HepG2 (cell line): ENCODE data around the gene EMP2. TPM values are rescaled to one million over a fixed set of nuclear protein-coding genes. Genes with fewer than 3 reads are reported as not detected.

Source experiments
- ATAC-seq: fragments of 200-7000 bp; cut with Tn5 transposase; 3 replicates; pipeline ENCODE4 v1.9.1; 2020; ENCODE audit warnings: mild to moderate bottlenecking, moderate library complexity
- BruUV-seq: library from RNA; stranded (reverse); fragments of 400-500 nt; replicated peaks from 2 replicates; lab custom pipeline; 2021; lab: Mats Ljungman, UMichigan
- CTCF ChIA-PET: fragments of 300-600 bp; formaldehyde crosslinking; extraction: SDS; loops from one replicate; lab custom pipeline; 2021; ENCODE audit warnings: low total read pairs, inconsistent platforms, low intra/inter-chr PET ratio; lab: Yijun Ruan, JAX
- POLR2A ChIA-PET: fragments of 350-600 bp; sonication (Branson Sonifier 250); formaldehyde crosslinking; loops from one replicate; lab custom pipeline; 2020; ENCODE audit warnings: antibody characterized with exemption, inconsistent platforms; lab: Yijun Ruan, JAX
- DNase-seq: peaks from one replicate; pipeline ENCODE4 v3.0.0-alpha.2; 2015; ENCODE audit warnings: low spot score
- FAIRE-seq: peaks from 3 replicates; lab custom pipeline; 2011; peaks lifted over from hg19 to GRCh38; lab: Jason Lieb, UNC
- H2AFZ ChIP-seq: one replicate; pipeline ENCODE4 v1.6.1; 2011; ENCODE audit warnings: low read length, inconsistent platforms
- H3K27ac ChIP-seq: fragments of 300-600 bp; 3 replicates; pipeline ENCODE4 v1.8.0; 2011; ENCODE audit warnings: mixed run types, mild to moderate bottlenecking, mixed read lengths, low read length, inconsistent platforms; ENCODE audit not compliant: insufficient read depth; ENCODE audit errors: extremely low read length
- H3K27me3 ChIP-seq, 2 experiments: fragments of 200-600 bp in 1 of 2; 2 replicates in 1 of 2; 3 replicates in 1 of 2; pipeline versions ENCODE4 v1.6.0 to v1.8.0; 2011; ENCODE audit warnings: low read length in 2 of 2, mild to moderate bottlenecking in 2 of 2, moderate library complexity in 2 of 2, inconsistent platforms in 1 of 2; ENCODE audit not compliant: insufficient read depth in 2 of 2, control insufficient read depth in 1 of 2
- H3K36me3 ChIP-seq, 2 experiments: fragments of 200-600 bp in 1 of 2; replicated peaks in 1 of 2; 2 replicates in 1 of 2; 3 replicates in 1 of 2; pipeline versions ENCODE4 v1.5.1 to v1.8.0; 2011; ENCODE audit warnings: low read length in 2 of 2, inconsistent platforms in 1 of 2; ENCODE audit not compliant: insufficient read depth in 2 of 2, control insufficient read depth in 1 of 2
- H3K4me1 ChIP-seq: 2 replicates; pipeline ENCODE4 v1.5.1; 2012; ENCODE audit warnings: low read length, inconsistent platforms; ENCODE audit not compliant: insufficient read depth
- H3K4me2 ChIP-seq: 2 replicates; pipeline ENCODE4 v1.6.0; 2011; ENCODE audit warnings: low read depth, low read length, inconsistent platforms
- H3K4me3 ChIP-seq, 3 experiments: fragments of 200-600 bp in 1 of 3; sonication (generic), shearing (Covaris generic) in 1 of 3; replicated peaks in 1 of 3; 2 replicates each; pipeline ENCODE4 v1.5.1; 2011 to 2016; ENCODE audit warnings: low read length in 3 of 3, inconsistent platforms in 2 of 3, low read depth in 2 of 3, mild to moderate bottlenecking in 2 of 3, control low read depth in 1 of 3, mixed read lengths in 1 of 3; ENCODE audit not compliant: insufficient read depth in 1 of 3
- H3K79me2 ChIP-seq: one replicate; pipeline ENCODE4 v1.6.1; 2011; ENCODE audit warnings: low read length, inconsistent platforms; ENCODE audit not compliant: insufficient read depth
- H3K9ac ChIP-seq: 2 replicates; pipeline ENCODE4 v1.6.0; 2011; ENCODE audit warnings: mild to moderate bottlenecking, low read depth, low read length, inconsistent platforms; ENCODE audit not compliant: insufficient read depth
- H3K9me3 ChIP-seq: 2 replicates; pipeline ENCODE4 v1.5.1; 2012; ENCODE audit warnings: mild to moderate bottlenecking, low read length
- H4K20me1 ChIP-seq: 2 replicates; pipeline ENCODE4 v1.6.0; 2011; ENCODE audit warnings: inconsistent platforms, mild to moderate bottlenecking, low read length, moderate library complexity; ENCODE audit not compliant: insufficient read depth
- ATF5 ChIP-seq: sonication (generic); formaldehyde crosslinking; IDR thresholded peaks from 2 replicates; pipeline ENCODE4 v1.4.0; 2020; ENCODE audit warnings: mild to moderate bottlenecking, low read depth, missing genetic modification reagents
- FOXO4 ChIP-seq: sonication (generic); formaldehyde crosslinking; conservative IDR thresholded peaks from 2 replicates; pipeline ENCODE4 v1.8.1; 2023; ENCODE audit warnings: missing genetic modification reagents
- HHEX ChIP-seq: IDR thresholded peaks from 2 replicates; pipeline ENCODE4 v1.6.1; 2016; ENCODE audit warnings: control low read depth
- KLF11 ChIP-seq: IDR thresholded peaks from 2 replicates; pipeline ENCODE4 v1.6.1; 2016; ENCODE audit warnings: missing compliant biosample characterization
- KLF12 ChIP-seq: sonication (generic); formaldehyde crosslinking; IDR thresholded peaks from 2 replicates; pipeline ENCODE4 v1.4.0; 2020; ENCODE audit warnings: missing genetic modification reagents, borderline replicate concordance
- MLLT10 ChIP-seq: sonication (generic); formaldehyde crosslinking; IDR thresholded peaks from 2 replicates; pipeline ENCODE4 v1.4.0; 2020; ENCODE audit warnings: missing genetic modification reagents
- NFE2L1 ChIP-seq: sonication (generic); formaldehyde crosslinking; IDR thresholded peaks from 2 replicates; pipeline ENCODE4 v1.4.0; 2020; ENCODE audit warnings: missing genetic modification reagents, mild to moderate bottlenecking, borderline replicate concordance
- ZNF225 ChIP-seq: sonication (generic); formaldehyde crosslinking; IDR thresholded peaks from 2 replicates; pipeline ENCODE4 v1.4.0; 2020; ENCODE audit warnings: mild to moderate bottlenecking, missing genetic modification reagents
- ZNF460 ChIP-seq: sonication (generic); formaldehyde crosslinking; IDR thresholded peaks from 2 replicates; pipeline ENCODE4 v1.5.1; 2020; ENCODE audit warnings: missing genetic modification reagents, mild to moderate bottlenecking, borderline replicate concordance
- ZSCAN22 ChIP-seq: sonication (generic); formaldehyde crosslinking; IDR thresholded peaks from 2 replicates; pipeline ENCODE4 v1.4.0; 2020; ENCODE audit warnings: mild to moderate bottlenecking, missing genetic modification reagents
- WGBS: methylation state at CpG from one replicate; pipeline ENCODE4 v1.1.6; 2017; ENCODE audit warnings: low lambda C conversion rate; 5-methylcytosine and 5-hydroxymethylcytosine counted together
- in situ Hi-C: cut with HindIII; loops from 2 replicates; pipeline ENCODE4 v1.10.0; 2017; ENCODE audit warnings: low pct_unique_long_range_greater_than_20kb; ENCODE audit not compliant: extremely low pct_ligation_motif_present
- intact Hi-C: fragments of 100-400 bp; cut with micrococcal nuclease; formaldehyde crosslinking; loops from one replicate; pipeline ENCODE4 v1.10.0; 2022; ENCODE audit not compliant: unreplicated experiment
- polyA plus RNA-seq, 8 experiments: library from polyadenylated mRNA; depleted of rRNA in 3 of 8; stranded (reverse) in 7 of 8; unstranded in 1 of 8; fragments of >200 nt; fragmentation: Illumina TruSeq in 4 of 8; extraction: Trizol in 4 of 8; gene quantifications; 2 replicates each; pipeline versions ENCODE4 v1.2.1 to v1.2.3, GENCODE V29; 2011 to 2016; ENCODE audit warnings: low read depth in 4 of 8, missing spikeins in 1 of 8, mixed read lengths in 1 of 8; ENCODE audit not compliant: insufficient read depth in 1 of 8
- total RNA-seq, 5 experiments: library from RNA; depleted of rRNA; stranded (reverse); fragments of >200 nt; fragmentation: Illumina TruSeq; extraction: Trizol; gene quantifications; 2 replicates each; pipeline ENCODE4 v1.2.3, GENCODE V29; 2016; ENCODE audit warnings: low read depth in 1 of 5

Gene EMP2
- total and polyA plus RNA-seq, 2 of the 13 experiments (the other 11 are each of a cell fraction or from before 2014, with no cell fraction given): 24.6 to 91.2 TPM

- Histone ChIP-seq H3K79me2 (no peaks in the 10 kb centered on the region), H3K36me3 (no peaks in the 10 kb centered on the region), H3K27ac (no peak overlapping the region), H3K4me3 (no peak overlapping the region), H3K4me1 (peaks cover 47% of the 10 kb centered on the region), H3K9me3 (no peaks in the 10 kb centered on the region), H3K27me3 (peaks cover 0 to 25% of the 10 kb centered on the region in 2 experiments; a peak in 3 of 5 replicates), H4K20me1 (no peaks in the 10 kb centered on the region), H3K4me2 (no peak overlapping the region), H3K9ac (no peak overlapping the region), H2AFZ (no peak overlapping the region)
- CTCF ChIA-PET: no interaction called here
- no peak for DNase-seq
- no TSS peak for BruUV-seq
- in situ Hi-C loops: no loop called here
- intact Hi-C loops: no loop called here
- TF ChIP-seq ATF5 (CRISPR knock-in tag): no peak
- TF ChIP-seq ZNF460: peak; percentile 72; the same call in 1 of the 2 replicates
- 0 out of 2 replicates have a peak, but pooled peaks have one; percentile 78 for TF ChIP-seq FOXO4
- no peak for TF ChIP-seq NFE2L1 (CRISPR knock-in tag)
- no peak for TF ChIP-seq MLLT10 (CRISPR knock-in tag)
- no peak for TF ChIP-seq KLF12 (CRISPR knock-in tag)
- TF ChIP-seq ZSCAN22 (CRISPR knock-in tag): no peak
- TF ChIP-seq HHEX: no peak
- no peak for TF ChIP-seq ZNF225 (CRISPR knock-in tag)
- TF ChIP-seq KLF11 (CRISPR knock-in tag): no peak
- 46% methylated on average over 3 of the region's 3 CpGs for WGBS
- no peak for ATAC-seq
- FAIRE-seq: no peak
- POLR2A ChIA-PET: interaction anchor here (1.6 kb wide), 1 partner anchor 25 kb away, joined by 5 read pairs; the partner anchor contains the start of gene EMP2
Measured at GRCh38 chr16:10605636-10606035, 25.2 kb upstream of the EMP2 start.
